ENCODE data around the gene SLIT1.

The SLIT1 gene

DNA sequence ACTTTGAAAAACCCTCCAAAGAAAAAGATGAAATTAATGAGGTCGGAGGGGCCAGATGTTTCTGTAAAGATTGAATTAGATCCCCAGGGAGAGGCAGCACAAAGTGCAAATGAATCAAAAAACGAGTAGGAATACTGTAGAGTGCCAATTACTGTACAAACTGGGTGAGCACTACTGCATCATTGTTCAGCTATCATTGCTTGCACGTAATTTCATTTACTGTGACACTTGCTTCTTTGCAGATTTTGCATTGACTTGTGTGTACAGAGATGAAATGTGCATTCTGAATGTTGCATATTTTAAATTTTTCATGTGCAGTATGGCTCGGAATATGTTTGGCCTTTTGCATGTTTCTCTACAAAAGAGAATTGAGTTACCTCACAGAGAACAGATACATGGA is 230.0 kb downstream of the SLIT1 start:
- TF ChIP-seq, protein P1, sequence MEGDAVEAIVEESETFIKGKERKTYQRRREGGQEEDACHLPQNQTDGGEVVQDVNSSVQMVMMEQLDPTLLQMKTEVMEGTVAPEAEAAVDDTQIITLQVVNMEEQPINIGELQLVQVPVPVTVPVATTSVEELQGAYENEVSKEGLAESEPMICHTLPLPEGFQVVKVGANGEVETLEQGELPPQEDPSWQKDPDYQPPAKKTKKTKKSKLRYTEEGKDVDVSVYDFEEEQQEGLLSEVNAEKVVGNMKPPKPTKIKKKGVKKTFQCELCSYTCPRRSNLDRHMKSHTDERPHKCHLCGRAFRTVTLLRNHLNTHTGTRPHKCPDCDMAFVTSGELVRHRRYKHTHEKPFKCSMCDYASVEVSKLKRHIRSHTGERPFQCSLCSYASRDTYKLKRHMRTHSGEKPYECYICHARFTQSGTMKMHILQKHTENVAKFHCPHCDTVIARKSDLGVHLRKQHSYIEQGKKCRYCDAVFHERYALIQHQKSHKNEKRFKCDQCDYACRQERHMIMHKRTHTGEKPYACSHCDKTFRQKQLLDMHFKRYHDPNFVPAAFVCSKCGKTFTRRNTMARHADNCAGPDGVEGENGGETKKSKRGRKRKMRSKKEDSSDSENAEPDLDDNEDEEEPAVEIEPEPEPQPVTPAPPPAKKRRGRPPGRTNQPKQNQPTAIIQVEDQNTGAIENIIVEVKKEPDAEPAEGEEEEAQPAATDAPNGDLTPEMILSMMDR (IDR thresholded peaks at IDR 0.05; ENCODE audit: control insufficient read depth, insufficient read depth, low read depth, low read length, missing control alignments) = no peak
- H3K4me3 ChIP-seq (ENCODE audit: control insufficient read depth, low read depth, low read length) = no peak overlapping the region
- no peak for DNase-seq (ENCODE audit: low read depth)

DNA sequence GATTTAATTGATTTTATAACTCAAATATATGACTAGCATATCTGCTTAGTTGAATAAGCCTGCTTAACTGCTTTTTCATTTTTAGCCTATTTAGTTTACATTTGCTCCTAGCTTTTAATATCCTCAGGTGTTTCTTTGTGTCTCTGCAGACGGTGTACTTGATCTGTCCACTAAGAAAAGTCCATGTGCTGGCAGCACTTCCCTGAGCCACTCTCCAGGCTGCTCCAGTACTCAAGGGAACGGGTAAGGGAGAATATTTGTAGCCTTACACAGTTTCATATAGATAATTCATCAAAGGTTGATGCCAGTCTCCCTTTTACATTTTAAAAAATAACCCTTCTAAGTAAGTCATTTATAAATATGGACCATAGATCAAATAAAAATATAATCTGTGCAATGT is 233.8 kb downstream of the SLIT1 start:
- TF ChIP-seq, protein P1 (IDR thresholded peaks at IDR 0.05; ENCODE audit: control insufficient read depth, insufficient read depth, low read depth, low read length, missing control alignments) = no peak
- DNase-seq (ENCODE audit: low read depth) = no peak
- H3K4me3 ChIP-seq (ENCODE audit: control insufficient read depth, low read depth, low read length) = no peak overlapping the region

DNA sequence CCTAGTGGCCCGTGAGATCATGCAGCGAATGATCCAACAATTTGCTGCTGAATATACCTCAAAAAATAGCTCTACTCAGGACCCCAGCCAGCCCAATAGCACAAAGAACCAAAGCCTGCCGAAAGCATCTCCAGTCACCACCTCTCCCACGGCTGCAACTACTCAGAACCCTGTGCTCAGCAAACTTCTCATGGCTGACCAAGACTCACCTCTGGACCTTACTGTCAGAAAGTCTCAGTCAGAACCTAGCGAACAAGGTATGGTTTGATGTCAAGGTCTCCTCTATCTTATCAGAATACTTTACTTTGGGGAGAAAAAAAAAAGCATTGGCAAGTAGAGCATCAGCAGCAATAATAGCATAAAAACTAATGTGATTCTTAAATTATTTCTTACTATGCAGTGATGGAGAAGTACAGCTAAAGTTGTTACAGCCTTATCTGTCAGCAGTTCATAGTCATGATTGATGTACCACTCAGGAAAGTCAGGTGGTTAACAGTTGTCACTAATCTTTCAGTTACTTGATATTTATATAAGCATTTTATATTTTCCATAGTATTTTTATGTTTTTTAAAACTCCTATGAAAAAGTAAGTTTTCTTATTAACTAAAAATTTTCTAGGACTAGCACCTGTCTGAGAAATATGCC is 236.6 kb downstream of the SLIT1 start:
- DNase-seq (ENCODE audit: low read depth) = no peak
- TF ChIP-seq, protein P1 (IDR thresholded peaks at IDR 0.05; ENCODE audit: control insufficient read depth, insufficient read depth, low read depth, low read length, missing control alignments) = no peak

More for the DNA sequence above, 236.6 kb downstream of the SLIT1 start:
- H3K4me3 ChIP-seq (ENCODE audit: control insufficient read depth, low read depth, low read length) = no peak overlapping the region
